Uterus (tissue), 4 donors: ENCODE measurements around the gene NLGN1. TPM values are rescaled to one million over a fixed set of nuclear protein-coding genes. Genes with fewer than 3 reads are reported as not detected.

Source experiments
- DNase-seq, 2 donors: peaks; one replicate each; pipeline ENCODE4 v3.0.0-alpha.2; 2019 to 2020
- H3K27ac ChIP-seq, 2 donors: fragments of 200-600 bp; sonication (generic); 1 replicate in 1 of 2; 2 replicates in 1 of 2; pipeline ENCODE4 v1.5.1; 2016 to 2018
- H3K27me3 ChIP-seq, 2 donors: fragments of 200-600 bp; sonication (generic); one replicate each; pipeline ENCODE4 v1.5.1; 2018 to 2019; ENCODE audit warnings: control low read depth in 1 of 2
- H3K36me3 ChIP-seq, 2 donors: fragments of 200-600 bp; sonication (generic); one replicate each; pipeline ENCODE4 v1.5.1; 2019; ENCODE audit warnings: control low read depth in 1 of 2
- H3K4me1 ChIP-seq, 2 donors: fragments of 200-600 bp; sonication (generic); one replicate each; pipeline ENCODE4 v1.5.1; 2018 to 2019; ENCODE audit warnings: control low read depth in 1 of 2
- H3K4me3 ChIP-seq, 2 donors: fragments of 200-600 bp; sonication (generic); 1 replicate in 1 of 2; 2 replicates in 1 of 2; pipeline ENCODE4 v1.5.1; 2018 to 2019; ENCODE audit warnings: mild to moderate bottlenecking in 1 of 2
- H3K9me3 ChIP-seq, 2 donors: fragments of 200-600 bp; sonication (generic); one replicate each; pipeline ENCODE4 v1.5.1; 2019; ENCODE audit warnings: control low read depth in 1 of 2
- POLR2A ChIP-seq, 2 donors: fragments of 450-650 bp; IDR thresholded peaks; one replicate each; pipeline ENCODE4 v1.6.1; 2016; ENCODE audit warnings: antibody characterized with exemption in 2 of 2, mild to moderate bottlenecking in 1 of 2, moderate library complexity in 1 of 2
- intact Hi-C: fragments of 100-400 bp; cut with DNase I; formaldehyde crosslinking; loops from one replicate; pipeline ENCODE4 v1.15.1; 2023; ENCODE audit warnings: low total_unique reads
- total RNA-seq, 4 donors: library from RNA; depleted of rRNA in 3 of 4; stranded (reverse); fragments of >200 nt in 3 of 4; gene quantifications; one replicate each; pipeline versions ENCODE4 v1.1.0 to v1.2.4, GENCODE V29; 2014 to 2023
- TF ChIP-seq, protein P1 (sequence below), 4 experiments: fragments of 200-600 bp in 2 of 4; fragments of 450-650 bp in 2 of 4; sonication (generic) in 2 of 4; IDR thresholded peaks; one replicate each; pipeline ENCODE4 v1.5.1; 2016 to 2019; ENCODE audit warnings: antibody characterized with exemption in 4 of 4, mild to moderate bottlenecking in 2 of 4, moderate library complexity in 1 of 4
- donor health status: DM: yes; HTN: yes; CAD: no.

Gene NLGN1
- total RNA-seq, 4 donors from 2014 or later, result 3.6 to 44.8 (median 9.8) TPM

DNA sequence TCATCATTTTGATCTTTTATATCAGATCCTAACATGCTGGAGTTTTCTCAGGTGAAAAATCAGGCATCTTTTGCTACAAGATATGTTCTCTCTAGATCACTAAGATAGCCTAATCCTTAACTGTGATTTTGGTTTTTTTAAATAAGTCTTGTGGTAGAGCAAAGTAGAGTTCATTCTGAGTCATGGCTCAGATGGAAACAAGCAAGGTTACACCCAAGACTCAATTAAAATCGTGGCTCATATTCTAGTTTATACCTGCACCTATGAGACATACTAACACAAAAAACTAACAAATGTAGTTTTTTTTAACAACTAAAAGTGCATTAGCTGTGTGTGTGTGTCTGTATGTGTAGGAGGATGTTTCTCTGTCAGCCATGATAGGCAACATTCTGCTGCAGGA lies 428.2 kb downstream of the NLGN1 start:
- no peak overlapping the region for H3K4me3 ChIP-seq
- TF ChIP-seq, protein P1, sequence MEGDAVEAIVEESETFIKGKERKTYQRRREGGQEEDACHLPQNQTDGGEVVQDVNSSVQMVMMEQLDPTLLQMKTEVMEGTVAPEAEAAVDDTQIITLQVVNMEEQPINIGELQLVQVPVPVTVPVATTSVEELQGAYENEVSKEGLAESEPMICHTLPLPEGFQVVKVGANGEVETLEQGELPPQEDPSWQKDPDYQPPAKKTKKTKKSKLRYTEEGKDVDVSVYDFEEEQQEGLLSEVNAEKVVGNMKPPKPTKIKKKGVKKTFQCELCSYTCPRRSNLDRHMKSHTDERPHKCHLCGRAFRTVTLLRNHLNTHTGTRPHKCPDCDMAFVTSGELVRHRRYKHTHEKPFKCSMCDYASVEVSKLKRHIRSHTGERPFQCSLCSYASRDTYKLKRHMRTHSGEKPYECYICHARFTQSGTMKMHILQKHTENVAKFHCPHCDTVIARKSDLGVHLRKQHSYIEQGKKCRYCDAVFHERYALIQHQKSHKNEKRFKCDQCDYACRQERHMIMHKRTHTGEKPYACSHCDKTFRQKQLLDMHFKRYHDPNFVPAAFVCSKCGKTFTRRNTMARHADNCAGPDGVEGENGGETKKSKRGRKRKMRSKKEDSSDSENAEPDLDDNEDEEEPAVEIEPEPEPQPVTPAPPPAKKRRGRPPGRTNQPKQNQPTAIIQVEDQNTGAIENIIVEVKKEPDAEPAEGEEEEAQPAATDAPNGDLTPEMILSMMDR (IDR thresholded peaks at IDR 0.05), result no peak
- no peak for TF ChIP-seq POLR2A (IDR thresholded peaks at IDR 0.05)
- H3K27ac ChIP-seq, result no peak overlapping the region
- no peaks in the 10 kb centered on the region for H3K9me3 ChIP-seq
- no peaks in the 10 kb centered on the region for H3K4me1 ChIP-seq
- no peaks in the 10 kb centered on the region for H3K36me3 ChIP-seq
- intact Hi-C loops, result no loop called here
- H3K27me3 ChIP-seq, result no peaks in the 10 kb centered on the region
- DNase-seq, result no peak

DNA sequence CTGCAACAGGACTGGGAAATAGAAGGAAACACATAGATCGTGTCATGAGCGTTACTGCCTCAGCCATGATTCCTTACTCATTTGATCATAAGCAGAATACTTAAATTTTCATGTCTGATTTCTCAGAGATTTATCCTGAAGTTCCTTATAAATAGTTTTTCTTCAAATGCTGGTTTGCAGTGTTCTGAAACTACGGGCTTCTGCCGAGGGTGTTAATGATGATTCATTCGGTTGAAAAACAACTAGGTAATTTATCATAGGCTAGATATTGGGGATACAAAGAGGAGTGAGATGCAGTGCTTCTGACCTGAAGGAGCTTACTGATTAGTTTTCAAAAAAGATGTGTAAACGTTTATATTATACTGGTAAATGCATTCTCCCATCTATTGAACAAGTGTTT lies 428.9 kb downstream of the NLGN1 start:
- H3K27ac ChIP-seq, result no peak overlapping the region
- no peaks in the 10 kb centered on the region for H3K4me1 ChIP-seq
- DNase-seq, result no peak
- TF ChIP-seq, protein P1 (IDR thresholded peaks at IDR 0.05), result no peak
- no peak for TF ChIP-seq POLR2A (IDR thresholded peaks at IDR 0.05)
- H3K27me3 ChIP-seq, result no peaks in the 10 kb centered on the region
- H3K36me3 ChIP-seq, result no peaks in the 10 kb centered on the region
- intact Hi-C loops, result no loop called here
- no peaks in the 10 kb centered on the region for H3K9me3 ChIP-seq
- H3K4me3 ChIP-seq, result no peak overlapping the region

DNA sequence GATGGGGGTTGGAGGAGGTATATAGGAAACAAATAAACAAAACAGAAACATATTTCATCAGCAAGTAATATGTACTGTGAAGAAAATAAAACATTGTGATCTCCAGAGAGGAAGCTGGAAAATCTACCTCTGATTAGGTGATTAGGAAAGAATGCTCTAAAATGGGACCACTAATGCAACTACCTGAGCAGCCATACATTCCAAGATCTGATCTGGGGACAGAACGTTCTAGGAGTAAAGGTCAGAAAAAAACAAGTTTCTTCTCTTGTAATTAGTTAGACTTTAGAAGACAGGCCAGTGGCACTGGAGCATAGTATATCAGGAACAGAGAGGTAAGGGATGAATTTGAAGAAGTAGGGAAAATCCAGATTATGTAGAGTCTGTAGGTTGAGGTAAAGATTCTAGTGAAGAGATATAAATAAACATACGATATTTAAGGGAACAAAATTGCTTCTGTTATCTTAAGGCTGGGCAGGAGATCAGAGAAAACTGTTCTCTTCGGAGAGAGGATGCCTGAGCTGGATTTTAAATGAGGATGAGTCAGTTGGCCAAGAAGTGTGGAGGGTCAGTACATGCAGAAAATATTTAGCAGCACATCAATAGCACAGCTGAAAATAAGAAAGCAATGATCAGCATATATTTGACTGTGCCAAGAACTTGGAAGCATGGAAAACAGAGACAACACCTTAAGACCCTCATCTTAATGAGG lies 429.5 kb downstream of the NLGN1 start:
- H3K4me3 ChIP-seq, result no peak overlapping the region
- H3K4me1 ChIP-seq, result no peaks in the 10 kb centered on the region
- H3K27ac ChIP-seq, result no peak overlapping the region
- TF ChIP-seq POLR2A (IDR thresholded peaks at IDR 0.05), result no peak
- TF ChIP-seq, protein P1 (IDR thresholded peaks at IDR 0.05), result no peak
- no peaks in the 10 kb centered on the region for H3K36me3 ChIP-seq
- no peaks in the 10 kb centered on the region for H3K9me3 ChIP-seq
- intact Hi-C loops, result no loop called here
- H3K27me3 ChIP-seq, result no peaks in the 10 kb centered on the region
- no peak for DNase-seq

DNA sequence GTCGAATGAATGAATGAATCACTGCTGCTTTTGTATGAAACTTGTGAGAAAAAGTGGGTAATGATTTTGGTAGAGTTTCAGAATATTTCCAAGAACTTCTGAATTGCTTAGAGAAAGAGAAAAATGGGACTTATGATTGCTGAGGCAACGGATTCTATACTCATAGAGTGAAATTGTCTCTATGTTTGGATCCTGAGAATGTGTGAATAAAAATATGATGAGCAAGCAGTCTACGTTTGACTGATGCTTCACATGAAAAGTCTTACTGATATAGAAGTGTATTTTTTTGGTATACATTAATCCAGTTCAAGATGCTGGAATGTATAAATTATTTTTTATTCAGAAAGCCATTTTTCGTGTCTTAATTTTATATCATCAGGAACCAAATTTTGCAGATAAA lies 441.1 kb downstream of the NLGN1 start:
- Histone ChIP-seq H3K4me3 (no peak overlapping the region), H3K27ac (no peak overlapping the region), H3K4me1 (no peaks in the 10 kb centered on the region), H3K9me3 (no peaks in the 10 kb centered on the region), H3K27me3 (no peaks in the 10 kb centered on the region), H3K36me3 (no peaks in the 10 kb centered on the region)
- DNase-seq, result no peak
- intact Hi-C loops, result no loop called here
- TF ChIP-seq, protein P1 (IDR thresholded peaks at IDR 0.05), result no peak
- TF ChIP-seq POLR2A (IDR thresholded peaks at IDR 0.05), result no peak

DNA sequence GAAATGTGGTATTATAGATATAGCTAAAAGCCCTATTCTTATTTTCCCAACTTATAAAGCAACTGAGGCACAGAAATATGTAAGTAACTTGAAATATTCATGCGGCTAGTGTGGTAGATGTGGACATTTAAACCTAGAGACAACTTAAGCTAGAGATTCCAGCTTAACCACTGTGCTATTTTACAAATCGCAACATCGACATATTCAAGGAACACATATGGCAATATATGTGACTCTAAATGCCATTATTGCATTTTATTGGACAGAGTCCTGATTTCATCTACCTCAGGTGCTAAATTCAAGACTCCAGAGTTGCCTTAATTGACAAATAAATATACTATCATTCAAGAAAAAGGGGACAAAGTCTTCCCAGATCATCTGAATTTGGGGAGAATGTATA lies 442.3 kb downstream of the NLGN1 start:
- H3K27ac ChIP-seq, result no peak overlapping the region
- TF ChIP-seq, protein P1 (IDR thresholded peaks at IDR 0.05), result no peak
- TF ChIP-seq POLR2A (IDR thresholded peaks at IDR 0.05), result no peak
- intact Hi-C loops, result no loop called here

More for the DNA sequence above, 442.3 kb downstream of the NLGN1 start:
- Histone ChIP-seq H3K4me3 (no peak overlapping the region), H3K36me3 (no peaks in the 10 kb centered on the region), H3K27me3 (no peaks in the 10 kb centered on the region), H3K9me3 (no peaks in the 10 kb centered on the region), H3K4me1 (no peaks in the 10 kb centered on the region)
- no peak for DNase-seq
